Sigmoid colon (tissue), 4 donors: ENCODE measurements around the gene MAPKAP1.
A peak's percentile ranks its signal among the peaks of the same experiment; 100 is the strongest.

Experiments
- EP300 ChIP-seq, 4 donors: sonication (generic); formaldehyde crosslinking; IDR thresholded peaks; one replicate each; pipeline ENCODE4 v1.6.1; 2017; ENCODE audit warnings: antibody characterized with exemption in 4 of 4
- POLR2A ChIP-seq, 2 donors: fragments of 450-650 bp; IDR thresholded peaks; one replicate each; pipeline ENCODE4 v1.6.1; 2016; ENCODE audit warnings: antibody characterized with exemption in 2 of 2, mild to moderate bottlenecking in 2 of 2, moderate library complexity in 2 of 2
- POLR2AphosphoS5 ChIP-seq, 4 donors: sonication (generic); formaldehyde crosslinking; IDR thresholded peaks; one replicate each; pipeline ENCODE4 v1.6.1; 2017; ENCODE audit warnings: antibody characterized with exemption in 4 of 4
- TF ChIP-seq, protein P1 (sequence below), 4 experiments: fragments of 450-650 bp in 3 of 4; fragments of 200-600 bp in 1 of 4; IDR thresholded peaks; one replicate each; pipeline ENCODE4 v1.5.1; 2016 to 2019; ENCODE audit warnings: antibody characterized with exemption in 4 of 4, mild to moderate bottlenecking in 3 of 4, moderate library complexity in 2 of 4

GRCh38 chr9:125428060-125428901, 278.7 kb downstream of the MAPKAP1 start:
- TF ChIP-seq, protein P1, sequence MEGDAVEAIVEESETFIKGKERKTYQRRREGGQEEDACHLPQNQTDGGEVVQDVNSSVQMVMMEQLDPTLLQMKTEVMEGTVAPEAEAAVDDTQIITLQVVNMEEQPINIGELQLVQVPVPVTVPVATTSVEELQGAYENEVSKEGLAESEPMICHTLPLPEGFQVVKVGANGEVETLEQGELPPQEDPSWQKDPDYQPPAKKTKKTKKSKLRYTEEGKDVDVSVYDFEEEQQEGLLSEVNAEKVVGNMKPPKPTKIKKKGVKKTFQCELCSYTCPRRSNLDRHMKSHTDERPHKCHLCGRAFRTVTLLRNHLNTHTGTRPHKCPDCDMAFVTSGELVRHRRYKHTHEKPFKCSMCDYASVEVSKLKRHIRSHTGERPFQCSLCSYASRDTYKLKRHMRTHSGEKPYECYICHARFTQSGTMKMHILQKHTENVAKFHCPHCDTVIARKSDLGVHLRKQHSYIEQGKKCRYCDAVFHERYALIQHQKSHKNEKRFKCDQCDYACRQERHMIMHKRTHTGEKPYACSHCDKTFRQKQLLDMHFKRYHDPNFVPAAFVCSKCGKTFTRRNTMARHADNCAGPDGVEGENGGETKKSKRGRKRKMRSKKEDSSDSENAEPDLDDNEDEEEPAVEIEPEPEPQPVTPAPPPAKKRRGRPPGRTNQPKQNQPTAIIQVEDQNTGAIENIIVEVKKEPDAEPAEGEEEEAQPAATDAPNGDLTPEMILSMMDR (IDR thresholded peaks at IDR 0.05): peak in 2 of 4 experiments; percentile 20 to 39
- TF ChIP-seq POLR2AphosphoS5 (IDR thresholded peaks at IDR 0.05) (no peak), POLR2A (IDR thresholded peaks at IDR 0.05) (no peak), EP300 (IDR thresholded peaks at IDR 0.05) (no peak)
